H1 (cell line): ENCODE results near the gene RAB10. TPM values are rescaled to one million over a fixed set of nuclear protein-coding genes. Genes with fewer than 3 reads are reported as not detected.

Experiments used
- CTCF ChIA-PET: fragments of 300-600 bp; sonication (Branson Sonifier 250); formaldehyde crosslinking; loops from one replicate; lab custom pipeline; 2021; ENCODE audit not compliant: partially characterized antibody; lab: Charles Lee
- POLR2A ChIA-PET: fragments of 300-600 bp; sonication (Branson Sonifier 250); formaldehyde crosslinking; loops from one replicate; lab custom pipeline; 2021; ENCODE audit warnings: inconsistent platforms; ENCODE audit not compliant: partially characterized antibody; lab: Charles Lee
- DNase-seq, 2 experiments: peaks; one replicate each; pipeline versions ENCODE4 v3.0.0 to v3.0.0-alpha.2; 2010 to 2022; ENCODE audit warnings: low spot score in 2 of 2, low read depth in 1 of 2, mixed read lengths in 1 of 2
- FAIRE-seq: peaks from 2 replicates; lab custom pipeline; 2011; peaks lifted over from hg19 to GRCh38; lab: Jason Lieb, UNC
- H2AFZ ChIP-seq: 2 replicates; pipeline ENCODE4 v1.8.1; 2012; ENCODE audit warnings: low read length, inconsistent platforms
- H2AK5ac ChIP-seq: 2 replicates; pipeline ENCODE4 v1.6.1; 2013; ENCODE audit warnings: low read depth, low read length
- H2BK120ac ChIP-seq: replicated peaks from 2 replicates; pipeline ENCODE3; 2013; ENCODE audit warnings: low read depth, low read length, inconsistent platforms
- H2BK12ac ChIP-seq: 2 replicates; pipeline ENCODE4 v1.6.1; 2013; ENCODE audit warnings: low read depth, low read length
- H2BK15ac ChIP-seq: 2 replicates; pipeline ENCODE4 v1.6.1; 2013; ENCODE audit warnings: low read length
- H2BK20ac ChIP-seq: 2 replicates; pipeline ENCODE4 v1.6.1; 2013; ENCODE audit warnings: low read length
- H2BK5ac ChIP-seq: 2 replicates; pipeline ENCODE4 v1.6.1; 2013; ENCODE audit warnings: low read depth, low read length
- H3K14ac ChIP-seq: 2 replicates; pipeline ENCODE4 v1.6.1; 2013; ENCODE audit warnings: inconsistent platforms; ENCODE audit not compliant: insufficient read length
- H3K18ac ChIP-seq: 2 replicates; pipeline ENCODE4 v1.6.1; 2013; ENCODE audit warnings: low read length; ENCODE audit errors: extremely low read depth
- H3K23ac ChIP-seq: 2 replicates; pipeline ENCODE4 v1.6.1; 2013; ENCODE audit warnings: inconsistent platforms; ENCODE audit not compliant: insufficient read length
- H3K23me2 ChIP-seq: 2 replicates; pipeline ENCODE4 v1.6.1; 2013; ENCODE audit warnings: low read depth, low read length
- H3K27ac ChIP-seq: 2 replicates; pipeline ENCODE4 v1.6.1; 2011; ENCODE audit warnings: low read depth, low read length, inconsistent platforms
- H3K27me3 ChIP-seq, 4 experiments: replicated peaks in 1 of 4; 1 replicate in 1 of 4; 2 replicates in 3 of 4; pipeline versions ENCODE4 v1.6.1 to v1.8.1; 2011 to 2013; ENCODE audit warnings: low read length in 3 of 4, mild to moderate bottlenecking in 3 of 4, inconsistent platforms in 2 of 4, mixed read lengths in 2 of 4, moderate library complexity in 1 of 4; ENCODE audit not compliant: control insufficient read depth in 3 of 4, insufficient read depth in 3 of 4; ENCODE audit errors: extremely low read depth in 1 of 4
- H3K36me3 ChIP-seq, 4 experiments: 2 replicates each; pipeline versions ENCODE4 v1.6.1 to v1.8.1; 2011 to 2013; ENCODE audit warnings: mild to moderate bottlenecking in 4 of 4, low read length in 3 of 4, moderate library complexity in 2 of 4, control low read depth in 1 of 4, inconsistent platforms in 1 of 4; ENCODE audit not compliant: insufficient read depth in 4 of 4, control insufficient read depth in 2 of 4
- H3K4ac ChIP-seq: replicated peaks from 2 replicates; pipeline ENCODE3; 2013; ENCODE audit warnings: low read length, low read depth, mixed read lengths, inconsistent platforms; ENCODE audit not compliant: insufficient read length
- H3K4me1 ChIP-seq, 4 experiments: replicated peaks in 1 of 4; 1 replicate in 1 of 4; 2 replicates in 3 of 4; pipeline versions ENCODE4 v1.6.1 to v1.8.1; 2011 to 2013; ENCODE audit warnings: low read length in 3 of 4, inconsistent platforms in 2 of 4, mixed read lengths in 1 of 4; ENCODE audit not compliant: insufficient read depth in 4 of 4, control insufficient read depth in 3 of 4
- H3K4me2 ChIP-seq, 2 experiments: 2 replicates each; pipeline versions ENCODE4 v1.6.1 to v1.8.1; 2011 to 2013; ENCODE audit warnings: low read depth in 2 of 2, low read length in 2 of 2, control low read depth in 1 of 2, inconsistent platforms in 1 of 2, mild to moderate bottlenecking in 1 of 2; ENCODE audit not compliant: insufficient read depth in 1 of 2
- H3K4me3 ChIP-seq, 4 experiments: fragments of 200-600, 300-600 bp in 1 of 4; sonication (generic), shearing (Covaris generic), sonication (Bioruptor Twin) in 1 of 4; 2 replicates each; pipeline versions ENCODE4 v1.5.1 to v1.8.1; 2011 to 2016; ENCODE audit warnings: low read length in 4 of 4, low read depth in 3 of 4, control low read depth in 2 of 4, inconsistent platforms in 2 of 4, mild to moderate bottlenecking in 2 of 4, mixed read lengths in 1 of 4, moderate library complexity in 1 of 4; ENCODE audit not compliant: insufficient read depth in 2 of 4; ENCODE audit errors: extremely low read depth in 1 of 4
- H3K56ac ChIP-seq: replicated peaks from 2 replicates; pipeline ENCODE3; 2013; ENCODE audit warnings: low read depth, mild to moderate bottlenecking, mixed read lengths, low read length, inconsistent platforms; ENCODE audit not compliant: insufficient read length
- H3K79me1 ChIP-seq: 2 replicates; pipeline ENCODE4 v1.6.1; 2013; ENCODE audit warnings: low read depth, low read length, control low read depth
- H3K79me2 ChIP-seq, 2 experiments: 2 replicates each; pipeline versions ENCODE4 v1.6.1 to v1.8.1; 2012 to 2013; ENCODE audit warnings: low read length in 2 of 2, mild to moderate bottlenecking in 2 of 2, inconsistent platforms in 1 of 2; ENCODE audit not compliant: insufficient read depth in 2 of 2, control insufficient read depth in 1 of 2
- H3K9ac ChIP-seq, 4 experiments: replicated peaks in 1 of 4; 1 replicate in 1 of 4; 2 replicates in 3 of 4; pipeline versions ENCODE4 v1.6.1 to v1.8.1; 2011 to 2013; ENCODE audit warnings: low read depth in 3 of 4, low read length in 3 of 4, control low read depth in 2 of 4, mild to moderate bottlenecking in 2 of 4, moderate library complexity in 2 of 4, inconsistent platforms in 1 of 4; ENCODE audit errors: extremely low read depth in 1 of 4
- H3K9me3 ChIP-seq, 2 experiments: 2 replicates each; pipeline versions ENCODE4 v1.6.1 to v1.8.1; 2012 to 2013; ENCODE audit warnings: mild to moderate bottlenecking in 2 of 2, moderate library complexity in 2 of 2, control low read depth in 1 of 2, inconsistent platforms in 1 of 2, low read depth in 1 of 2, low read length in 1 of 2, mixed read lengths in 1 of 2; ENCODE audit not compliant: insufficient read depth in 2 of 2
- H4K20me1 ChIP-seq, 2 experiments: replicated peaks in 1 of 2; 2 replicates each; pipeline versions ENCODE3 to v1.8.1; 2011 to 2013; ENCODE audit warnings: inconsistent platforms in 2 of 2, low read length in 2 of 2, mild to moderate bottlenecking in 1 of 2; ENCODE audit not compliant: insufficient read depth in 2 of 2, control insufficient read depth in 1 of 2
- H4K5ac ChIP-seq: 2 replicates; pipeline ENCODE4 v1.6.1; 2013; ENCODE audit warnings: low read length, low read depth, mixed read lengths, inconsistent platforms; ENCODE audit not compliant: insufficient read length
- H4K8ac ChIP-seq: 2 replicates; pipeline ENCODE4 v1.8.0; 2013; ENCODE audit warnings: mild to moderate bottlenecking, moderate library complexity, low read length, inconsistent platforms; ENCODE audit not compliant: insufficient read depth; ENCODE audit errors: extremely low read depth
- H4K91ac ChIP-seq: replicated peaks from 2 replicates; pipeline ENCODE3; 2013; ENCODE audit warnings: low read length, mixed read lengths, inconsistent platforms; ENCODE audit not compliant: insufficient read length
- ATF3 ChIP-seq: IDR thresholded peaks from 2 replicates; pipeline ENCODE4 v1.6.1; 2011; ENCODE audit warnings: low read depth, mild to moderate bottlenecking, low read length; ENCODE audit not compliant: insufficient read depth
- BCL11A ChIP-seq, 2 experiments: IDR thresholded peaks; one replicate each; pipeline ENCODE4 v1.6.1; 2011; ENCODE audit warnings: low read depth in 2 of 2, low read length in 2 of 2, mild to moderate bottlenecking in 2 of 2
- CHD1 ChIP-seq: IDR thresholded peaks from 2 replicates; pipeline ENCODE4 v1.6.1; 2012; ENCODE audit warnings: low read depth, low read length, improper control_type of control experiment
- EZH2 ChIP-seq: fragments of 200-600 bp; sonication (generic); IDR thresholded peaks from 2 replicates; pipeline ENCODE4 v1.7.1; 2012; ENCODE audit warnings: low read depth, mild to moderate bottlenecking, moderate library complexity, low read length, inconsistent platforms; ENCODE audit not compliant: severe bottlenecking
- FOSL1 ChIP-seq: IDR thresholded peaks from 2 replicates; pipeline ENCODE4 v1.6.1; 2011; ENCODE audit warnings: mild to moderate bottlenecking, low read depth, low read length, moderate library complexity; ENCODE audit not compliant: insufficient read depth
- RFX5 ChIP-seq: IDR thresholded peaks from 2 replicates; pipeline ENCODE4 v1.6.1; 2011; ENCODE audit warnings: low read depth, low read length, improper control_type of control experiment, borderline replicate concordance
- RXRA ChIP-seq: IDR thresholded peaks from 2 replicates; pipeline ENCODE4 v1.6.1; 2011; ENCODE audit warnings: low read depth, mild to moderate bottlenecking, low read length, moderate library complexity; ENCODE audit not compliant: insufficient read depth
- SAP30 ChIP-seq: fragments of 300-600 bp; sonication (generic); IDR thresholded peaks from 2 replicates; pipeline ENCODE4 v1.7.1; 2012; ENCODE audit warnings: low read length, moderate library complexity, mild to moderate bottlenecking, inconsistent platforms; ENCODE audit not compliant: insufficient read depth, insufficient replicate concordance
- SUZ12 ChIP-seq: fragments of 200-600 bp; sonication (generic); IDR thresholded peaks from 2 replicates; pipeline ENCODE4 v1.6.1; 2012; ENCODE audit warnings: mild to moderate bottlenecking, inconsistent platforms, low read length, moderate library complexity, mixed read lengths
- TEAD4 ChIP-seq: IDR thresholded peaks from 2 replicates; pipeline ENCODE4 v1.6.1; 2012; ENCODE audit warnings: low read depth, low read length, inconsistent platforms, mixed read lengths
- WGBS, 2 experiments: shearing (Covaris generic) in 1 of 2; methylation state at CpG; one replicate each; pipeline versions ENCODE4 v1.1.6 to v1.1.7; 2013 to 2015; ENCODE audit warnings: low lambda C conversion rate in 2 of 2, mixed read lengths in 2 of 2, inconsistent platforms in 1 of 2, low coverage in 1 of 2, missing lambda C conversion rate in 1 of 2; ENCODE audit not compliant: insufficient replicate concordance in 2 of 2, insufficient coverage in 1 of 2, insufficient read length in 1 of 2; ENCODE audit errors: extremely low coverage in 1 of 2, missing lambda C conversion rate in 1 of 2; 5-methylcytosine and 5-hydroxymethylcytosine counted together
- polyA plus RNA-seq, 7 experiments: library from polyadenylated mRNA; depleted of rRNA in 3 of 7; stranded (reverse) in 5 of 7; unstranded in 2 of 7; fragments of >200 nt in 5 of 7; fragments of 200-250 nt in 2 of 7; gene quantifications; 1 replicate in 5 of 7; 2 replicates in 1 of 7; 4 replicates in 1 of 7; pipeline versions ENCODE4 v1.2.1 to v1.2.3, GENCODE V29; 2011 to 2013; ENCODE audit warnings: missing spikeins in 2 of 7, mixed read lengths in 2 of 7
- total RNA-seq: library from RNA; stranded (reverse); fragmentation: NEBNext Ultra II Directional; extraction: Animal tissue kit (Norgen Biotek cat#: 25700); gene quantifications from 2 replicates; pipeline ENCODE4 v1.2.1, GENCODE V29; 2021

RAB10 gene
- total and polyA plus RNA-seq, 2 of the 8 experiments (the other 6 are each of a cell fraction or from before 2014, with no cell fraction given), result 42.6 to 136 TPM

- Histone ChIP-seq H3K4me3 (no peak overlapping the region), H2AFZ (no peak overlapping the region), H4K5ac (no peak overlapping the region), H2BK12ac (no peak overlapping the region), H3K4ac (no peak overlapping the region), H2BK5ac (no peak overlapping the region), H4K8ac (no peak overlapping the region), H3K27ac (no peak overlapping the region), H3K9ac (no peak overlapping the region), H3K56ac (no peak overlapping the region), H2BK20ac (no peak overlapping the region), H3K18ac (no peak overlapping the region), H2BK15ac (no peak overlapping the region), H3K23me2 (no peaks in the 10 kb centered on the region), H4K20me1 (peaks cover 0 to 4% of the 10 kb centered on the region in 2 experiments), H3K23ac (no peak overlapping the region), H3K27me3 (no peaks in the 10 kb centered on the region), H3K79me2 (peaks cover 0 to 81% of the 10 kb centered on the region in 2 experiments; a peak in 2 of 4 replicates), H2AK5ac (no peak overlapping the region), H3K79me1 (peaks cover 4% of the 10 kb centered on the region; the same call in 1 of the 2 replicates), H3K14ac (no peak overlapping the region), H3K36me3 (peaks cover 2 to 25% (median 14%) of the 10 kb centered on the region in 4 experiments; a peak in 7 of 8 replicates), H4K91ac (no peak overlapping the region), H3K9me3 (0 out of 4 replicates have a peak, but pooled peaks cover 0 to 2% of the 10 kb centered on the region in 2 experiments), H3K4me1 (no peaks in the 10 kb centered on the region; a peak in 1 of 7 replicates), H2BK120ac (no peak overlapping the region), H3K4me2 (no peak overlapping the region)
- DNase-seq (no peak), FAIRE-seq (no peak)
- ChIA-PET POLR2A (interaction anchor here (1.1 kb wide), 1 partner anchor 8 kb away, joined by 4 read pairs; no protein-coding TSS in a partner anchor), CTCF (interaction anchor here (2.3 kb wide), 1 partner anchor 16 kb away, joined by 7 read pairs; no protein-coding TSS in a partner anchor)
- 89% methylated on average over 4 of the region's 4 CpGs; no CpG with 5 or more reads in 1 of the 2 experiments for WGBS, 2 experiments
- TF ChIP-seq FOSL1 (no peak), SUZ12 (no peak), TEAD4 (no peak), RFX5 (no peak), EZH2 (no peak), SAP30 (no peak), ATF3 (no peak), CHD1 (no peak), BCL11A (IDR thresholded peaks at IDR 0.05; ENCODE audit: low read depth in 2 of 2, low read length in 2 of 2) (no peak), RXRA (no peak)
Measured at GRCh38 chr2:26103752-26104151, 69.9 kb downstream of the RAB10 start.
